GM12891 (cell line): ENCODE data around the gene COL19A1.
"Not testable (repeated sequence)": the region's sequence is repeated elsewhere in the genome, so short reads cannot be mapped to it uniquely, and the experiment has no call there.

Source experiments
- DNase-seq: peaks from one replicate; pipeline ENCODE4 v3.0.0; 2011; ENCODE audit warnings: low spot score; ENCODE audit not compliant: insufficient read length
- FAIRE-seq: peaks from 2 replicates; lab custom pipeline; 2011; peaks lifted over from hg19 to GRCh38; lab: Jason Lieb, UNC
- PAX5 ChIP-seq: IDR thresholded peaks from 2 replicates; pipeline ENCODE4 v1.6.1; 2011; ENCODE audit warnings: low read length, moderate library complexity, mild to moderate bottlenecking; ENCODE audit not compliant: insufficient read depth, severe bottlenecking
- POLR2A ChIP-seq: IDR thresholded peaks from 2 replicates; pipeline ENCODE4 v1.6.1; 2011; ENCODE audit warnings: low read depth, low read length, control low read depth
- POLR2AphosphoS5 ChIP-seq: IDR thresholded peaks from 2 replicates; pipeline ENCODE4 v1.6.1; 2011; ENCODE audit warnings: low read depth, low read length, control low read depth
- POU2F2 ChIP-seq: IDR thresholded peaks from 2 replicates; pipeline ENCODE4 v1.6.1; 2011; ENCODE audit warnings: low read depth, mild to moderate bottlenecking, control low read depth, low read length, moderate library complexity
- SPI1 ChIP-seq: IDR thresholded peaks from 2 replicates; pipeline ENCODE4 v1.6.1; 2011; ENCODE audit warnings: low read depth, low read length, control low read depth
- TAF1 ChIP-seq: IDR thresholded peaks from 2 replicates; pipeline ENCODE4 v1.6.1; 2011; ENCODE audit warnings: low read depth, low read length, control low read depth

The COL19A1 gene

GRCh38 chr6:69957985-69958559 lies 91.7 kb downstream of the COL19A1 start:
- DNase-seq (no peak), FAIRE-seq (no peak)
- no peak for TF ChIP-seq POLR2A
- no peak for TF ChIP-seq POU2F2
- no peak for TF ChIP-seq PAX5
- no peak for TF ChIP-seq TAF1
- no peak for TF ChIP-seq SPI1
- no peak for TF ChIP-seq POLR2AphosphoS5

- FAIRE-seq (no peak), DNase-seq (no peak)
- no peak for TF ChIP-seq PAX5
- TF ChIP-seq POLR2A: no peak
- no peak for TF ChIP-seq POLR2AphosphoS5
- TF ChIP-seq TAF1: no peak
- no peak for TF ChIP-seq POU2F2
- TF ChIP-seq SPI1: no peak
These were observed 92.6 kb downstream of the COL19A1 start for GRCh38 chr6:69958978-69959377.

GRCh38 chr6:69965974-69966373 lies 99.6 kb downstream of the COL19A1 start:
- FAIRE-seq, DNase-seq: not testable (repeated sequence)

- FAIRE-seq (no peak), DNase-seq (no peak)
- TF ChIP-seq POLR2A (no peak), POU2F2 (no peak), TAF1 (no peak), PAX5 (no peak), POLR2AphosphoS5 (no peak), SPI1 (no peak)
These were observed 106.8 kb downstream of the COL19A1 start for GRCh38 chr6:69973138-69973537.

- DNase-seq: no peak
- peak; percentile 23 for FAIRE-seq
- no peak for TF ChIP-seq PAX5
- no peak for TF ChIP-seq POU2F2
- no peak for TF ChIP-seq POLR2AphosphoS5
These were observed 107.4 kb downstream of the COL19A1 start for GRCh38 chr6:69973763-69974162.

GRCh38 chr6:69974193-69974592 lies 107.8 kb downstream of the COL19A1 start:
- FAIRE-seq (no peak), DNase-seq (no peak)
- TF ChIP-seq SPI1 (no peak), POU2F2 (no peak), POLR2AphosphoS5 (no peak), PAX5 (no peak), TAF1 (no peak), POLR2A (no peak)

- TF ChIP-seq PAX5: no peak
- no peak for TF ChIP-seq POLR2AphosphoS5
- TF ChIP-seq TAF1: no peak
- TF ChIP-seq POU2F2: no peak
- no peak for TF ChIP-seq POLR2A
- TF ChIP-seq SPI1: no peak
- no peak for DNase-seq
- FAIRE-seq: no peak
These were observed 110.3 kb downstream of the COL19A1 start for GRCh38 chr6:69976591-69977090.

- no peak for FAIRE-seq
These were observed 114.3 kb downstream of the COL19A1 start for GRCh38 chr6:69980624-69981023.

GRCh38 chr6:69984506-69984905 lies 118.2 kb downstream of the COL19A1 start:
- FAIRE-seq: no peak
- TF ChIP-seq POU2F2 (no peak), SPI1 (no peak), POLR2AphosphoS5 (no peak), PAX5 (no peak), POLR2A (no peak), TAF1 (no peak)
- no peak for DNase-seq

More at GRCh38 chr6:69980624-69981023, 114.3 kb downstream of the COL19A1 start:
- no peak for TF ChIP-seq POLR2A
- TF ChIP-seq SPI1: no peak
- no peak for TF ChIP-seq PAX5
- TF ChIP-seq POU2F2: no peak
- TF ChIP-seq POLR2AphosphoS5: no peak
- no peak for TF ChIP-seq TAF1
- no peak for DNase-seq

GRCh38 chr6:69985180-69985579 lies 118.8 kb downstream of the COL19A1 start:
- DNase-seq (no peak), FAIRE-seq (peak; percentile 52)
- TF ChIP-seq POLR2AphosphoS5 (no peak), POU2F2 (no peak), PAX5 (no peak), TAF1 (no peak), SPI1 (no peak), POLR2A (no peak)
